HCT116 (cell line): Measurements from ENCODE around the gene FRAS1. TPM values are rescaled to one million over a fixed set of nuclear protein-coding genes. Genes with fewer than 3 reads are reported as not detected.

ENCODE experiments used
- ATAC-seq: fragments of 200-7000 bp; cut with Tn5 transposase; 2 replicates; pipeline ENCODE4 v1.9.1; 2020; ENCODE audit warnings: mild to moderate bottlenecking, moderate library complexity
- BruUV-seq: library from RNA; stranded (reverse); fragments of 400-500 nt; replicated peaks from 2 replicates; lab custom pipeline; 2021; lab: Mats Ljungman, UMichigan
- CTCF ChIA-PET: fragments of 300-600 bp; sonication (Branson Sonifier 250); formaldehyde crosslinking; loops from one replicate; lab custom pipeline; 2021; ENCODE audit warnings: antibody characterized with exemption; lab: Charles Lee
- POLR2A ChIA-PET: fragments of 300-600, 350-600 bp; sonication (Branson Sonifier 250); formaldehyde crosslinking; loops from one replicate; lab custom pipeline; 2021; ENCODE audit warnings: antibody characterized with exemption; lab: Charles Lee
- RAD21 ChIA-PET, 2 experiments: fragments of 300-600 bp; sonication (Branson Sonifier 250); formaldehyde crosslinking; loops; one replicate each; lab custom pipeline; 2023; ENCODE audit warnings: low total read pairs in 2 of 2; ENCODE audit not compliant: uncharacterized antibody in 2 of 2, unreplicated experiment in 2 of 2, low non-redundant PET in 1 of 2; lab: Charles Lee
- DNase-seq: peaks from one replicate; pipeline ENCODE4 v3.0.0-alpha.2; 2010; ENCODE audit warnings: low read depth, low spot score
- H2AFZ ChIP-seq: fragments of 200-600 bp; shearing (Covaris generic), sonication (generic); 2 replicates; pipeline ENCODE4 v1.6.1; 2017; ENCODE audit warnings: low read depth, mixed run types, mixed read lengths, antibody characterized with exemption, low read length; ENCODE audit not compliant: poor library complexity, severe bottlenecking
- H3K27ac ChIP-seq: 2 replicates; pipeline ENCODE4 v1.5.1; 2012; ENCODE audit warnings: low read depth, low read length
- H3K27me3 ChIP-seq: fragments of 200-600 bp; sonication (generic); 2 replicates; pipeline ENCODE4 v1.6.1; 2016; ENCODE audit warnings: mixed run types, low read length, mixed read lengths; ENCODE audit not compliant: insufficient read depth
- H3K36me3 ChIP-seq, 2 experiments: fragments of 200-500 bp in 1 of 2; fragments of 200-600 bp in 1 of 2; sonication (Bioruptor generic) in 1 of 2; sonication (generic) in 1 of 2; 2 replicates each; pipeline versions ENCODE4 v1.5.1 to v1.6.1; 2014 to 2016; ENCODE audit warnings: low read length in 2 of 2, inconsistent platforms in 1 of 2, mixed read lengths in 1 of 2, mixed run types in 1 of 2; ENCODE audit not compliant: insufficient read depth in 2 of 2, control insufficient read depth in 1 of 2
- H3K4me1 ChIP-seq, 2 experiments: fragments of 200-600 bp in 1 of 2; sonication (generic) in 1 of 2; 2 replicates each; pipeline versions ENCODE4 v1.5.1 to v1.6.1; 2012 to 2017; ENCODE audit warnings: low read length in 2 of 2, inconsistent platforms in 1 of 2, mild to moderate bottlenecking in 1 of 2, mixed read lengths in 1 of 2, mixed run types in 1 of 2, moderate library complexity in 1 of 2; ENCODE audit not compliant: insufficient read depth in 2 of 2, control insufficient read depth in 1 of 2
- H3K4me2 ChIP-seq: fragments of 200-600 bp; sonication (generic); 2 replicates; pipeline ENCODE4 v1.6.1; 2017; ENCODE audit warnings: mixed run types, low read length, mixed read lengths
- H3K4me3 ChIP-seq, 2 experiments: fragments of 200-600 bp in 1 of 2; sonication (generic) in 1 of 2; replicated peaks in 1 of 2; 2 replicates each; pipeline ENCODE4 v1.5.1; 2011 to 2016; ENCODE audit warnings: low read length in 2 of 2, control low read depth in 1 of 2, low read depth in 1 of 2, mild to moderate bottlenecking in 1 of 2, mixed read lengths in 1 of 2, mixed run types in 1 of 2
- H3K79me2 ChIP-seq: fragments of 200-600 bp; sonication (generic); 2 replicates; pipeline ENCODE4 v1.6.1; 2017; ENCODE audit warnings: mild to moderate bottlenecking, mixed run types, low read length, moderate library complexity, mixed read lengths; ENCODE audit not compliant: insufficient read depth
- H3K9ac ChIP-seq: fragments of 200-600 bp; sonication (generic); 2 replicates; pipeline ENCODE4 v1.6.1; 2016; ENCODE audit warnings: low read length, mixed read lengths
- H3K9me2 ChIP-seq: fragments of 200-600 bp; sonication (generic), shearing (Covaris generic); 2 replicates; pipeline ENCODE4 v1.6.1; 2017; ENCODE audit warnings: mixed run types, mild to moderate bottlenecking, moderate library complexity; ENCODE audit not compliant: insufficient read depth
- H3K9me3 ChIP-seq, 2 experiments: fragments of 200-500 bp in 1 of 2; fragments of 200-600 bp in 1 of 2; sonication (Bioruptor generic) in 1 of 2; sonication (generic) in 1 of 2; 2 replicates each; pipeline ENCODE4 v1.6.1; 2014 to 2017; ENCODE audit warnings: low read length in 2 of 2, mixed read lengths in 2 of 2, inconsistent platforms in 1 of 2, low read depth in 1 of 2, mild to moderate bottlenecking in 1 of 2, mixed run types in 1 of 2, moderate library complexity in 1 of 2; ENCODE audit not compliant: control insufficient read depth in 1 of 2, insufficient read depth in 1 of 2
- H4K20me1 ChIP-seq: fragments of 200-600 bp; sonication (generic), shearing (Covaris generic); 2 replicates; pipeline ENCODE4 v1.6.1; 2017; ENCODE audit warnings: mixed run types, mild to moderate bottlenecking, moderate library complexity; ENCODE audit not compliant: insufficient read depth
- EGR1 ChIP-seq: IDR thresholded peaks from 2 replicates; pipeline ENCODE4 v1.6.1; 2012; ENCODE audit warnings: low read depth
- EZH2 ChIP-seq: fragments of 200-600 bp; sonication (generic); IDR thresholded peaks from 2 replicates; pipeline ENCODE4 v1.6.1; 2017; ENCODE audit warnings: antibody characterized with exemption, mixed run types
- JUND ChIP-seq: IDR thresholded peaks from 2 replicates; pipeline ENCODE4 v1.6.1; 2012
- POLR2AphosphoS5 ChIP-seq: IDR thresholded peaks from 2 replicates; pipeline ENCODE4 v1.6.1; 2011; ENCODE audit warnings: mild to moderate bottlenecking, low read depth, low read length, moderate library complexity
- RAD21 ChIP-seq: IDR thresholded peaks from 2 replicates; pipeline ENCODE4 v1.6.1; 2012; ENCODE audit warnings: low read depth, mild to moderate bottlenecking
- YY1 ChIP-seq: IDR thresholded peaks from 2 replicates; pipeline ENCODE4 v1.6.1; 2011; ENCODE audit warnings: low read length, low read depth, moderate library complexity, mild to moderate bottlenecking; ENCODE audit not compliant: insufficient replicate concordance; ENCODE audit errors: extremely low read depth
- ZNF274 ChIP-seq: fragments of 200-500 bp; sonication (Bioruptor generic); IDR thresholded peaks from 2 replicates; pipeline ENCODE4 v1.6.1; 2014; ENCODE audit warnings: mild to moderate bottlenecking, low read depth, low read length, inconsistent platforms
- intact Hi-C: fragments of 100-400 bp; cut with micrococcal nuclease; formaldehyde crosslinking; loops from 2 replicates; pipeline ENCODE4 v1.10.0; 2022
- total RNA-seq: library from RNA; stranded (reverse); gene quantifications from one replicate; pipeline ENCODE4 v1.2.1, GENCODE V29; 2021; ENCODE audit not compliant: unreplicated experiment
- TF ChIP-seq, protein P1 (sequence below): IDR thresholded peaks from 2 replicates; pipeline ENCODE4 v1.6.1; 2012
- TF ChIP-seq, protein P2 (sequence below): IDR thresholded peaks from 2 replicates; pipeline ENCODE4 v1.6.1; 2011; ENCODE audit warnings: mild to moderate bottlenecking, low read length, moderate library complexity; ENCODE audit not compliant: insufficient replicate concordance; ENCODE audit errors: extremely low read depth

FRAS1 gene
- total RNA-seq, 1 experiment from 2014 or later, result 33.5 TPM

DNA sequence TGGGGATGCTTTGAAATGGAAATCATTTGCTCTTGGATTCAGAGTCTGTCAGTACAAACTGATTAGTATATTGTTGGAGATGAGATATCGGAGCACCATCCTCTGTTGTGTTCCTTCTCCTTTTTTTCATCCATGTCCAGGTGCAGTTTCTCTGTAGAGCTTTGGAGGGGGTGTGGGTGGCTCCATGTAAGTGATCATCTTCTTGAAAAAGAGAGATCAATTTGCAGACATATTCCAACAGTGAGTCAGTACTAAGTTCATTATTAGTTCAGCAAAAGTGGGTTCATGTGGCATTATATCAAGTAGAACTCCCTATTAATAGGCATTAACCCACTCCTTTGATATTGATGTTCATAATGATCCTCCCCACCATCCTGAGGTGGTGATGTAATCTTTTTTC lies 18.9 kb downstream of the FRAS1 start:
- H3K27ac ChIP-seq, result no peak overlapping the region
- no peaks in the 10 kb centered on the region for H3K79me2 ChIP-seq
- ChIA-PET CTCF (no interaction called here), POLR2A (no interaction called here), RAD21 (no interaction called here)
- no peaks in the 10 kb centered on the region; the same call in 1 of the 2 replicates for H4K20me1 ChIP-seq
- H3K36me3 ChIP-seq, result no peaks in the 10 kb centered on the region
- H2AFZ ChIP-seq, result no peak overlapping the region
- TF ChIP-seq EGR1 (no peak), RAD21 (no peak), JUND (no peak)
- TF ChIP-seq, protein P1, sequence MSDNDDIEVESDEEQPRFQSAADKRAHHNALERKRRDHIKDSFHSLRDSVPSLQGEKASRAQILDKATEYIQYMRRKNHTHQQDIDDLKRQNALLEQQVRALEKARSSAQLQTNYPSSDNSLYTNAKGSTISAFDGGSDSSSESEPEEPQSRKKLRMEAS, result no peak
- no peaks in the 10 kb centered on the region; the same call in 1 of the 2 replicates for H3K9me2 ChIP-seq
- H3K27me3 ChIP-seq, result no peaks in the 10 kb centered on the region
- no peaks in the 10 kb centered on the region for H3K9me3 ChIP-seq
- ATAC-seq (no peak), DNase-seq (no peak)
- H3K4me1 ChIP-seq, result no peaks in the 10 kb centered on the region
- no peak overlapping the region for H3K4me2 ChIP-seq
- BruUV-seq, result no TSS peak
- intact Hi-C loops, result no loop called here
- H3K4me3 ChIP-seq, result no peak overlapping the region
- no peak overlapping the region for H3K9ac ChIP-seq

DNA sequence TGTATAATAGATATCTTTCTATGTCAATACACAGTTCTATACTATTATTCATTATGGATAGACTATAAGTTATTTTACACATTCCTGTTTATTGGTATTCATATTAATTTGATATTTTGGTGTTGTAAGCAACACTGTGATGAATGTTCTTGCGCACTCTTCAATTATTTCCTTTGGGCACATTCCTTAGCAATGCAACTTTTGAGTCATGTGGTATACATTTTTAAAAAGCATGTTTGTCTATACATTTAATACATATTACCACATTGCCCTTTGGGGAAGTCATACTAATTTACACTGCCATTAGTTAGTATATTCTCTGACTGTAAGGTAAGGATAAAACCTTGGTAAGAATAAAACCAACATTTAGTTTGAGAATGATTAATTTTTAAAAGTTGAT lies 21.0 kb downstream of the FRAS1 start:
- BruUV-seq, result no TSS peak
- H3K27me3 ChIP-seq, result no peaks in the 10 kb centered on the region
- RAD21 ChIA-PET, result no interaction called here
- H3K36me3 ChIP-seq, result no peaks in the 10 kb centered on the region
- ATAC-seq, result no peak
- no peaks in the 10 kb centered on the region for H3K9me3 ChIP-seq
- H2AFZ ChIP-seq, result no peak overlapping the region
- no peaks in the 10 kb centered on the region for H3K79me2 ChIP-seq
- intact Hi-C loops, result no loop called here
- no peak for DNase-seq
- TF ChIP-seq, protein P1, result no peak
- no peak for TF ChIP-seq YY1
- TF ChIP-seq EZH2, result no peak
- TF ChIP-seq, protein P2, sequence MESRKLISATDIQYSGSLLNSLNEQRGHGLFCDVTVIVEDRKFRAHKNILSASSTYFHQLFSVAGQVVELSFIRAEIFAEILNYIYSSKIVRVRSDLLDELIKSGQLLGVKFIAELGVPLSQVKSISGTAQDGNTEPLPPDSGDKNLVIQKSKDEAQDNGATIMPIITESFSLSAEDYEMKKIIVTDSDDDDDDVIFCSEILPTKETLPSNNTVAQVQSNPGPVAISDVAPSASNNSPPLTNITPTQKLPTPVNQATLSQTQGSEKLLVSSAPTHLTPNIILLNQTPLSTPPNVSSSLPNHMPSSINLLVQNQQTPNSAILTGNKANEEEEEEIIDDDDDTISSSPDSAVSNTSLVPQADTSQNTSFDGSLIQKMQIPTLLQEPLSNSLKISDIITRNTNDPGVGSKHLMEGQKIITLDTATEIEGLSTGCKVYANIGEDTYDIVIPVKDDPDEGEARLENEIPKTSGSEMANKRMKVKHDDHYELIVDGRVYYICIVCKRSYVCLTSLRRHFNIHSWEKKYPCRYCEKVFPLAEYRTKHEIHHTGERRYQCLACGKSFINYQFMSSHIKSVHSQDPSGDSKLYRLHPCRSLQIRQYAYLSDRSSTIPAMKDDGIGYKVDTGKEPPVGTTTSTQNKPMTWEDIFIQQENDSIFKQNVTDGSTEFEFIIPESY, result no peak
- TF ChIP-seq POLR2AphosphoS5, result no peak
- no peak for TF ChIP-seq ZNF274
- TF ChIP-seq, all 23 proteins: peak for 0
- no peaks in the 10 kb centered on the region for H3K4me1 ChIP-seq
- no peak overlapping the region for H3K4me2 ChIP-seq
- H3K27ac ChIP-seq, result no peak overlapping the region
- ChIA-PET CTCF (no interaction called here), POLR2A (no interaction called here)
- H4K20me1 ChIP-seq, result no peaks in the 10 kb centered on the region; the same call in 1 of the 2 replicates
- no peak overlapping the region for H3K9ac ChIP-seq
- H3K9me2 ChIP-seq, result no peaks in the 10 kb centered on the region
- H3K4me3 ChIP-seq, result no peak overlapping the region
